Stimulated activated CD4-positive, alpha-beta T cell treated with anti-CD3 and anti-CD28 coated beads, Interleukin-12 subunit alpha, Interleukin-12 subunit beta, amount 100 ng/mL, for 48 hours (primary cell): ENCODE measurements around the gene CLN6.
A peak's percentile ranks its signal among the peaks of the same experiment; 100 is the strongest.
"Not testable (repeated sequence)": the region's sequence is repeated elsewhere in the genome, so short reads cannot be mapped to it uniquely, and the experiment has no call there.

Source experiments
- DNase-seq, 3 donors: peaks; one replicate each; pipeline ENCODE4 v3.0.0-alpha.2; 2020; ENCODE audit warnings: low read depth in 2 of 3, low spot score in 1 of 3

The CLN6 gene

GRCh38 chr15:68256675-68257450 is 27.3 kb upstream of the CLN6 start:
- peak in 2 of 3 donors; percentile 62 to 66 for DNase-seq

- DNase-seq = peak in 1 of 3 donors; percentile 45
These were observed 23.5 kb upstream of the CLN6 start for GRCh38 chr15:68252925-68253534.

- DNase-seq = no peak
These were observed 19.7 kb upstream of the CLN6 start for GRCh38 chr15:68249058-68249713.

GRCh38 chr15:68244235-68244634 is 14.7 kb upstream of the CLN6 start:
- no peak for DNase-seq

GRCh38 chr15:68241088-68241935 is 11.8 kb upstream of the CLN6 start:
- no peak for DNase-seq

- no peak for DNase-seq
These were observed 9.5 kb upstream of the CLN6 start for GRCh38 chr15:68239025-68239424.

- DNase-seq = no peak
These were observed 5.5 kb upstream of the CLN6 start for GRCh38 chr15:68235022-68235421.

- DNase-seq = not testable (repeated sequence)
These were observed 5.0 kb upstream of the CLN6 start for GRCh38 chr15:68234520-68234919.

GRCh38 chr15:68234060-68234459 is 4.5 kb upstream of the CLN6 start:
- no peak for DNase-seq

GRCh38 chr15:68232937-68233336 is 3.4 kb upstream of the CLN6 start:
- DNase-seq = no peak

- no peak for DNase-seq
These were observed 2.9 kb upstream of the CLN6 start for GRCh38 chr15:68232449-68232848.

- no peak for DNase-seq
These were observed 1.7 kb upstream of the CLN6 start for GRCh38 chr15:68231102-68231818.

GRCh38 chr15:68230157-68231100 is 901 bp upstream of the CLN6 start:
- no peak for DNase-seq

- DNase-seq = no peak
These were observed 550 bp downstream of the CLN6 start for GRCh38 chr15:68228971-68229385.

- no peak for DNase-seq
These were observed 1.2 kb downstream of the CLN6 start for GRCh38 chr15:68228143-68228970.

GRCh38 chr15:68227643-68228142 is 1.8 kb downstream of the CLN6 start:
- no peak for DNase-seq

GRCh38 chr15:68225442-68225841 is 4.1 kb downstream of the CLN6 start:
- not testable (repeated sequence) for DNase-seq

GRCh38 chr15:68224546-68225250 is 4.8 kb downstream of the CLN6 start:
- DNase-seq = no peak
